Measurements from ENCODE around the gene GGA1.

GGA1 gene

GRCh38 chr22:37672920-37673455 is 64.4 kb downstream of the GGA1 start:
- H3K4me3 ChIP-seq (ENCODE audit: low read length): no peak overlapping the region
- TF ChIP-seq CTCF (conservative IDR thresholded peaks at IDR 0.05; ENCODE audit: low read depth, low read length): no peak
- DNase-seq (ENCODE audit: low read depth): no peak

GRCh38 chr22:37674248-37674647 is 65.6 kb downstream of the GGA1 start:
- no peak for DNase-seq (ENCODE audit: low read depth)
- H3K4me3 ChIP-seq (ENCODE audit: low read length): no peak overlapping the region
- no peak for TF ChIP-seq CTCF (conservative IDR thresholded peaks at IDR 0.05; ENCODE audit: low read depth, low read length)

GRCh38 chr22:37674951-37675929 is 66.6 kb downstream of the GGA1 start, which contains the start of gene LGALS1:
TSS of gene LGALS1 (plus strand) at chr22:37675636. CDS start at chr22:37675703, 67 bp downstream.
- no peak for TF ChIP-seq CTCF (conservative IDR thresholded peaks at IDR 0.05; ENCODE audit: low read depth, low read length)
- peak within 1 kb of the TSS; percentile 52 for H3K4me3 ChIP-seq (ENCODE audit: low read length)
- DNase-seq (ENCODE audit: low read depth): peak; percentile 67

- DNase-seq (ENCODE audit: low read depth): no peak
- peak overlapping the region; percentile 52 for H3K4me3 ChIP-seq (ENCODE audit: low read length)
- TF ChIP-seq CTCF (conservative IDR thresholded peaks at IDR 0.05; ENCODE audit: low read depth, low read length): no peak
Observed at GRCh38 chr22:37675930-37676735, 67.5 kb downstream of the GGA1 start.

GRCh38 chr22:37676736-37677492 is 68.3 kb downstream of the GGA1 start:
- no peak for TF ChIP-seq CTCF (conservative IDR thresholded peaks at IDR 0.05; ENCODE audit: low read depth, low read length)
- H3K4me3 ChIP-seq (ENCODE audit: low read length): peak overlapping the region; percentile 52
- DNase-seq (ENCODE audit: low read depth): peak; percentile 81

- H3K4me3 ChIP-seq (ENCODE audit: low read length): peak overlapping the region; percentile 52
- no peak for TF ChIP-seq CTCF (conservative IDR thresholded peaks at IDR 0.05; ENCODE audit: low read depth, low read length)
- no peak for DNase-seq (ENCODE audit: low read depth)
Observed at GRCh38 chr22:37677493-37677974, 68.9 kb downstream of the GGA1 start.
